Mammary epithelial cell (primary cell): Measurements from ENCODE around the gene HDAC10.

ENCODE experiments used
- CTCF ChIP-seq, 2 donors: IDR thresholded peaks in 1 of 2; conservative IDR thresholded peaks in 1 of 2; 2 replicates each; pipeline ENCODE4 v1.5.1; 2011 to 2012; ENCODE audit warnings: inconsistent platforms in 2 of 2, low read length in 2 of 2, mild to moderate bottlenecking in 2 of 2, control low read depth in 1 of 2, low read depth in 1 of 2; ENCODE audit not compliant: insufficient read depth in 1 of 2; ENCODE audit errors: extremely low read depth in 1 of 2
- EZH2 ChIP-seq: IDR thresholded peaks from 2 replicates; pipeline ENCODE4 v1.6.1; 2012; ENCODE audit warnings: low read length, inconsistent platforms, borderline replicate concordance

DNA sequence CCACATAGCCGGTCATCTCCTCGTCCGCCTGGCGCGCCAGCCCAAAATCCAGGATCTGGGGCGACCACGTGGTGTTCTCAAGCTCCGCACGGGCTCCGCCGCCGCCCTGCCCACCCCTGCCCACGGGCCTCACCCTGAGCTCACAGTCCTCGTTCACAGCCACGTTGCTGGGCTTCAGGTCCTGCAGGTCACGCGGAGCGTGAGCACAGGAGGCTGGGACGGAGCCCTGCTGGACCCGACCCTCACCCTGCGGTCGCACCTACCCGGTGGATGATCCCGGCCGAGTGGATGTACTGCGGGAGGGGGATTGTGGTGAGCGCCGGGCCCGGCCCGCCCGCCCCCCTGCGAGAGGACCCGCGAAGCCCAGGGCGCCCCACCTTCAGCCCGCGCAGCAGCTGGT lies 15.9 kb upstream of the HDAC10 start:
- TF ChIP-seq CTCF (conservative IDR thresholded peaks at IDR 0.05 in 1 of 2, IDR thresholded peaks at IDR 0.05 in 1 of 2; ENCODE audit: extremely low read depth in 1 of 2, insufficient read depth in 1 of 2, low read depth in 1 of 2, low read length in 2 of 2) (no peak), EZH2 (no peak)
